Uterus (tissue), 2 donors: ENCODE measurements around the gene ADCY3.

ENCODE experiments used
- CTCF ChIP-seq, 4 experiments: fragments of 200-600 bp in 2 of 4; fragments of 450-650 bp in 2 of 4; sonication (generic) in 2 of 4; IDR thresholded peaks; one replicate each; pipeline ENCODE4 v1.5.1; 2016 to 2019; ENCODE audit warnings: antibody characterized with exemption in 4 of 4, mild to moderate bottlenecking in 2 of 4, moderate library complexity in 1 of 4
- POLR2A ChIP-seq, 2 donors: fragments of 450-650 bp; IDR thresholded peaks; one replicate each; pipeline ENCODE4 v1.6.1; 2016; ENCODE audit warnings: antibody characterized with exemption in 2 of 2, mild to moderate bottlenecking in 1 of 2, moderate library complexity in 1 of 2

- TF ChIP-seq POLR2A (IDR thresholded peaks at IDR 0.05) = no peak
- TF ChIP-seq CTCF (IDR thresholded peaks at IDR 0.05) = no peak
These were observed 41.9 kb upstream of the ADCY3 start for GRCh38 chr2:24961903-24962302.
